Right cardiac atrium (tissue), 5 donors: ENCODE measurements around the gene STKLD1. TPM values are rescaled to one million over a fixed set of nuclear protein-coding genes. Genes with fewer than 3 reads are reported as not detected.
"Not testable (repeated sequence)": the region's sequence is repeated elsewhere in the genome, so short reads cannot be mapped to it uniquely, and the experiment has no call there.

Experiments
- ATAC-seq, 2 donors: fragments of 200-7000 bp; cut with Tn5 transposase; one replicate each; pipeline versions ENCODE4 v1.8.0 to v1.9.1; 2020; ENCODE audit warnings: moderate library complexity in 2 of 2, mild to moderate bottlenecking in 1 of 2
- DNase-seq, 3 donors: peaks; one replicate each; pipeline ENCODE4 v3.0.0-alpha.2; 2020
- H3K27ac ChIP-seq: one replicate; pipeline ENCODE4 v1.5.1; 2013; ENCODE audit warnings: mild to moderate bottlenecking, low read length, control low read depth, moderate library complexity
- H3K27me3 ChIP-seq: one replicate; pipeline ENCODE4 v1.6.1; 2013; ENCODE audit not compliant: control insufficient read depth, insufficient read depth
- H3K4me1 ChIP-seq: one replicate; pipeline ENCODE4 v1.6.1; 2013; ENCODE audit warnings: low read length; ENCODE audit not compliant: control insufficient read depth, insufficient read depth
- H3K4me3 ChIP-seq: one replicate; pipeline ENCODE4 v1.5.1; 2013; ENCODE audit warnings: low read length, control low read depth
- H3K9me3 ChIP-seq: one replicate; pipeline ENCODE4 v1.6.1; 2013; ENCODE audit warnings: low read length; ENCODE audit not compliant: control insufficient read depth
- WGBS: extraction: QIAGEN DNeasy Blood & Tissue Kit; methylation state at CpG from one replicate; pipeline ENCODE4 v1.1.7; 2013; 5-methylcytosine and 5-hydroxymethylcytosine counted together
- intact Hi-C, 4 donors: fragments of 100-400 bp; cut with DNase I; formaldehyde crosslinking; loops; one replicate each; pipeline versions ENCODE4 v1.11.0 to v1.14.0; 2022 to 2023
- polyA plus RNA-seq: library from polyadenylated mRNA; stranded (reverse); fragments of 200-250 nt; gene quantifications from one replicate; pipeline ENCODE4 v1.2.3, GENCODE V29; 2013
- total RNA-seq, 4 donors: library from RNA; stranded (reverse); fragmentation: NEBNext Ultra II Directional; extraction: Animal tissue kit (Norgen Biotek cat#: 25700); gene quantifications; one replicate each; pipeline ENCODE4 v1.2.1, GENCODE V29; 2021
- donor health status: healthy with polysubstance abuse.
- donor health status: DM: no; HTN: yes; CAD: no.
- donor health status: DM: no; HTN: no; CAD: no.
- donor health status: DM: no; HTN: yes; CAD: no; lungs with severe emphysema.
- donor health status: DM: yes; HTN: yes; CAD: no.

STKLD1 gene
- total and polyA plus RNA-seq, 5 donors = 0.31 to 1.3 (median 0.70) TPM; not detected in 1

DNA sequence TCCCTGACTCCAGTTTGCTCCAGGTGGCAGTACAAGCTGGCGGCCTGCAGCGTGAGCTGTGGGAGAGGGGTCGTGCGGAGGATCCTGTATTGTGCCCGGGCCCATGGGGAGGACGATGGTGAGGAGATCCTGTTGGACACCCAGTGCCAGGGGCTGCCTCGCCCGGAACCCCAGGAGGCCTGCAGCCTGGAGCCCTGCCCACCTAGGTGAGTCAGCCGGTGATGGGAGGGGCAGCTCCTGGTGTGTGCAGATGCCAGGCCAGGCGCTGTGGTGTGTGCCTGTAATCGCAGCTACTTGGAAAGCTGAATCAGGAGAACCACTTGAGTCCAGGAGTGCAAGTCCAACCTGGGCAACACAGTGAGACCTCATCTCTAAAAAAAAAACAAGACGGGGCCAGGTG lies 73.6 kb downstream of the STKLD1 start:
- WGBS = 93% methylated on average over 12 of the region's 12 CpGs
- Histone ChIP-seq H3K27ac (no peak overlapping the region), H3K4me1 (no peaks in the 10 kb centered on the region), H3K27me3 (no peaks in the 10 kb centered on the region), H3K9me3 (no peaks in the 10 kb centered on the region), H3K4me3 (no peak overlapping the region)
- DNase-seq (peak in 1 of 3 donors; percentile 37), ATAC-seq (peak in 1 of 2 donors; percentile 11)
- intact Hi-C loops = no loop called here

GRCh38 chr9:133451865-133452264 lies 75.7 kb downstream of the STKLD1 start:
- WGBS = 97% methylated on average over 5 of the region's 5 CpGs

DNA sequence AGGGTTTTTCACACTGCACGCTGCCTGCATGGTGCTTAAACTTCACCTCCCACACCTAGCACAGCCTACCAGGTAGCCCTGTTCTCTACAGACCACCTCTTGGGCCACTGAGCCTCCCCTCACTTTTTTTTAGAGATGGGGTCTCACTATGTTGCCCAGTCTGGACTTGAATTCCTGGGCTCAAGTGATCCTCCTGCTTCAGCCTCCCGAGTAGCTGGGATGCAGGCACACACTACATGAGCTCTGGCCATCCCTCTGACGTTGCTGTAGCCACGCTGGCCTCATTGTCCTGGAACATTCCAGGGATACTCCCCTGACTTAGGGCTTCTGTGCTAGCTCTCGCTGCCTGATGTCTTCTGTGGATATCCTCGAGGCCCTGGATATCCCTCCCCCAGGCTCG lies 76.4 kb downstream of the STKLD1 start:
- no peaks in the 10 kb centered on the region for H3K4me1 ChIP-seq
- ATAC-seq = no peak
- H3K9me3 ChIP-seq = no peaks in the 10 kb centered on the region
- no peak overlapping the region for H3K27ac ChIP-seq
- peak in 1 of 3 donors; percentile 2 for DNase-seq
- no peaks in the 10 kb centered on the region for H3K27me3 ChIP-seq
- intact Hi-C loops = no loop called here
- WGBS = 86% methylated on average over 7 of the region's 7 CpGs
- no peak overlapping the region for H3K4me3 ChIP-seq

More at GRCh38 chr9:133451865-133452264, 75.7 kb downstream of the STKLD1 start:
- H3K9me3 ChIP-seq, H3K27me3 ChIP-seq, H3K4me1 ChIP-seq, H3K4me3 ChIP-seq, H3K27ac ChIP-seq, ATAC-seq, intact Hi-C loops: not testable (repeated sequence)
- DNase-seq = peak in 1 of 3 donors; percentile 9

- H3K4me3 ChIP-seq = no peak overlapping the region
- peak in 1 of 3 donors; percentile 59 for DNase-seq
- ATAC-seq = no peak
- H3K4me1 ChIP-seq = no peaks in the 10 kb centered on the region
- no peak overlapping the region for H3K27ac ChIP-seq
- H3K9me3 ChIP-seq = no peaks in the 10 kb centered on the region
- no peaks in the 10 kb centered on the region for H3K27me3 ChIP-seq
- 50% methylated on average over 11 of the region's 11 CpGs for WGBS
- intact Hi-C loops = no loop called here
Measured at GRCh38 chr9:133453651-133454050, 77.5 kb downstream of the STKLD1 start.

DNA sequence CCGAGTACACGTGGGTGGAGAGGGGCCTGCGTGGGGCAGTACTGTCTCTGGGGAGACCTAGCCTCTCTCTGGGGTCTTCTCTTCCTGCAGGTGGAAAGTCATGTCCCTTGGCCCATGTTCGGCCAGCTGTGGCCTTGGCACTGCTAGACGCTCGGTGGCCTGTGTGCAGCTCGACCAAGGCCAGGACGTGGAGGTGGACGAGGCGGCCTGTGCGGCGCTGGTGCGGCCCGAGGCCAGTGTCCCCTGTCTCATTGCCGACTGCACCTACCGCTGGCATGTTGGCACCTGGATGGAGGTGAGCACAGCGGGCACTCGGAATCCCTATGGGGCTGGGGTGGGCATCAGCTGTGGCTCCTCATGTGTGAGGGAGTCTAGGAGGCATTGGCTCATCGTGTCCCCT lies 78.2 kb downstream of the STKLD1 start:
- H3K27ac ChIP-seq = no peak overlapping the region
- DNase-seq = peak in 1 of 3 donors; percentile 32
- 83% methylated on average over 19 of the region's 19 CpGs for WGBS
- intact Hi-C loops = no loop called here
- no peak overlapping the region for H3K4me3 ChIP-seq
- H3K4me1 ChIP-seq = no peaks in the 10 kb centered on the region
- ATAC-seq = no peak
- H3K9me3 ChIP-seq = no peaks in the 10 kb centered on the region
- H3K27me3 ChIP-seq = no peaks in the 10 kb centered on the region

DNA sequence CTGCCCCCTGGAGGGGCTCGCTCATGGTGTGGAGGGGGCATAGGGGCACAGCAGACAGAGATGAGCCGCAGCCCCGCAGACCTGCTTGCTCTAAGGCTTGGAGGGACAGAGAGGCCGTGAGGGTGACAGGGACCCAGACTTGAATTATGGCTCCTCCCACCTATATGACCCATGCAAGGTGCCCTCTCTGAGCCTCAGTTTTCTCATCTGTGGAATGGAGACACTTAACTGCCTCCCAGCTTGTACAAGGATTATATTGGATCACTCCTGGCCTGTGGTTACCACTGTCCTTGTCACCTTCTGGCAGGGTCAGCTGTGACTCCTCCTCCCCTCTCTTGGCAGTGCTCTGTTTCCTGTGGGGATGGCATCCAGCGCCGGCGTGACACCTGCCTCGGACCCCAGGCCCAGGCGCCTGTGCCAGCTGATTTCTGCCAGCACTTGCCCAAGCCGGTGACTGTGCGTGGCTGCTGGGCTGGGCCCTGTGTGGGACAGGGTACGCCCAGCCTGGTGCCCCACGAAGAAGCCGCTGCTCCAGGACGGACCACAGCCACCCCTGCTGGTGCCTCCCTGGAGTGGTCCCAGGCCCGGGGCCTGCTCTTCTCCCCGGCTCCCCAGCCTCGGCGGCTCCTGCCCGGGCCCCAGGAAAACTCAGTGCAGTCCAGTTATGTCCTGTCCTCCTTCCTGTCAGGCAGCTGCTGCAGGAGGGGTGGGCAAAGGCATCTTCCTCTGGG lies 78.9 kb downstream of the STKLD1 start:
- Histone ChIP-seq H3K4me3 (no peak overlapping the region), H3K4me1 (no peaks in the 10 kb centered on the region), H3K27me3 (no peaks in the 10 kb centered on the region), H3K9me3 (no peaks in the 10 kb centered on the region), H3K27ac (no peak overlapping the region)
- intact Hi-C loops = no loop called here
- DNase-seq (peak in 1 of 3 donors; percentile 35), ATAC-seq (no peak)
- 86% methylated on average over 20 of the region's 20 CpGs for WGBS

Other genes starting within 250 kb of the STKLD1 start
- 10 to 100 TPM in 3 of 4 donors, 1 to 10 TPM in 1; 9.6 to 12.8 (median 11.3) TPM for gene GBGT1, start 212.5 kb upstream of the STKLD1 start, total RNA-seq
- gene GBGT1, start 212.5 kb upstream of the STKLD1 start, polyA plus RNA-seq = 7.4 TPM
- not detected for gene OBP2B, start 167.1 kb upstream of the STKLD1 start, total RNA-seq
- gene OBP2B, start 167.1 kb upstream of the STKLD1 start, polyA plus RNA-seq = not detected
- 1 to 10 TPM in 3 of 4 donors, under 1 TPM in 1; 0.66 to 2.0 (median 1.6) TPM for gene ABO, start 101.2 kb upstream of the STKLD1 start, total RNA-seq
- 1.0 TPM for gene ABO, start 101.2 kb upstream of the STKLD1 start, polyA plus RNA-seq
- gene SURF6, start 40.2 kb upstream of the STKLD1 start, total RNA-seq = 10 to 100 TPM; 10.9 to 13.2 (median 11.9) TPM
- gene SURF6, start 40.2 kb upstream of the STKLD1 start, polyA plus RNA-seq = 13.9 TPM
- gene MED22, start 28.2 kb upstream of the STKLD1 start, total RNA-seq = 10 to 100 TPM; 19.0 to 22.7 (median 20.6) TPM
- gene MED22, start 28.2 kb upstream of the STKLD1 start, polyA plus RNA-seq = 15.2 TPM
- gene RPL7A, start 28.1 kb upstream of the STKLD1 start, total RNA-seq = 1,000 to 10,000 TPM in 3 of 4 donors, 100 to 1,000 TPM in 1; 973 to 1,213 (median 1,047) TPM
- 1,455 TPM for gene RPL7A, start 28.1 kb upstream of the STKLD1 start, polyA plus RNA-seq
- gene SURF1, start 19.9 kb upstream of the STKLD1 start, total RNA-seq = 10 to 100 TPM; 34.0 to 54.4 (median 43.1) TPM
- 98.8 TPM for gene SURF1, start 19.9 kb upstream of the STKLD1 start, polyA plus RNA-seq
- gene SURF2, start 19.8 kb upstream of the STKLD1 start, total RNA-seq = 10 to 100 TPM; 11.3 to 13.3 (median 12.5) TPM
- gene SURF2, start 19.8 kb upstream of the STKLD1 start, polyA plus RNA-seq = 23.4 TPM
- 100 to 1,000 TPM in 1 of 4 donors, 10 to 100 TPM in 3; 70.2 to 129 (median 91.5) TPM for gene SURF4, start 306 bp upstream of the STKLD1 start, total RNA-seq
- 67.2 TPM for gene SURF4, start 306 bp upstream of the STKLD1 start, polyA plus RNA-seq
- gene REXO4, start 41.6 kb downstream of the STKLD1 start, total RNA-seq = 10 to 100 TPM; 11.9 to 16.3 (median 15.0) TPM
- gene REXO4, start 41.6 kb downstream of the STKLD1 start, polyA plus RNA-seq = 10.5 TPM
- 1 to 10 TPM; 2.1 to 4.1 (median 3.5) TPM for gene ADAMTS13, start 46.0 kb downstream of the STKLD1 start, total RNA-seq
- 4.6 TPM for gene ADAMTS13, start 46.0 kb downstream of the STKLD1 start, polyA plus RNA-seq
- gene CACFD1, start 83.6 kb downstream of the STKLD1 start, total RNA-seq = 10 to 100 TPM; 10.8 to 13.9 (median 13.8) TPM
- 12.8 TPM for gene CACFD1, start 83.6 kb downstream of the STKLD1 start, polyA plus RNA-seq
- 1 to 10 TPM; 1.7 to 4.0 (median 3.6) TPM for gene SLC2A6, start 102.7 kb downstream of the STKLD1 start, total RNA-seq
- 3.7 TPM for gene SLC2A6, start 102.7 kb downstream of the STKLD1 start, polyA plus RNA-seq
- gene MYMK, start 148.6 kb downstream of the STKLD1 start, total RNA-seq = not detected
- gene MYMK, start 148.6 kb downstream of the STKLD1 start, polyA plus RNA-seq = not detected
- 10 to 100 TPM; 30.3 to 90.2 (median 47.1) TPM for gene ADAMTSL2, start 158.3 kb downstream of the STKLD1 start, total RNA-seq
- gene ADAMTSL2, start 158.3 kb downstream of the STKLD1 start, polyA plus RNA-seq = 37.3 TPM
- gene FAM163B, start 233.0 kb downstream of the STKLD1 start, total RNA-seq = 1 to 10 TPM; 1.2 to 5.4 (median 1.4) TPM
- 2.0 TPM for gene FAM163B, start 233.0 kb downstream of the STKLD1 start, polyA plus RNA-seq